ENCODE data around the gene NTPCR.

GRCh38 chr1:232995189-232995588 lies 44.8 kb downstream of the NTPCR start:
- no peak for TF ChIP-seq CTCF (IDR thresholded peaks at IDR 0.05; ENCODE audit: extremely low read depth in 1 of 2, insufficient read depth in 1 of 2, low read depth in 1 of 2, low read length in 2 of 2)
- TF ChIP-seq POLR2AphosphoS5 (IDR thresholded peaks at IDR 0.05; ENCODE audit: insufficient read depth, low read depth, low read length): no peak
- no peak for TF ChIP-seq POLR2A (IDR thresholded peaks at IDR 0.05; ENCODE audit: low read depth, low read length)
- no peak for TF ChIP-seq GATA2 (IDR thresholded peaks at IDR 0.05; ENCODE audit: insufficient read depth, insufficient read length, low read depth, low read length)
- TF ChIP-seq MYC (IDR thresholded peaks at IDR 0.05; ENCODE audit: low read depth, low read length): no peak
